ENCODE data around the gene SUGP2. TPM values are rescaled to one million over a fixed set of nuclear protein-coding genes. Genes with fewer than 3 reads are reported as not detected.

SUGP2 gene
- total RNA-seq, 4 donors from 2014 or later, result 18.6 to 57.4 (median 35.2) TPM

- Histone ChIP-seq H3K27ac (peak within 1 kb of the TSS; percentile 84 to 94 (median 91)), H3K4me3 (peak within 1 kb of the TSS; percentile 56 to 94), H3K27me3 (no peaks in the 10 kb centered on the region), H3K4me1 (peaks cover 0 to 49% (median 12%) of the 10 kb centered on the region in 3 donors), H3K9me3 (no peaks in the 10 kb centered on the region), H3K36me3 (peaks cover 0 to 14% of the 10 kb centered on the region in 2 donors)
- 0 to 3% methylated on average over 11 to 35 of the region's 77 CpGs for WGBS, 2 donors (ENCODE audit: low coverage in 1 of 2)
- peak; percentile 98 for ATAC-seq
- TF ChIP-seq POLR2AphosphoS5 (IDR thresholded peaks at IDR 0.05) (peak; percentile 50), EP300 (IDR thresholded peaks at IDR 0.05) (no peak), POLR2A (IDR thresholded peaks at IDR 0.05) (peak; percentile 53 to 60), CTCF (IDR thresholded peaks at IDR 0.05) (peak in 2 of 4 experiments; percentile 12 to 14)
Measured at GRCh38 chr19:19063183-19064097, 30.1 kb upstream of the SUGP2 start, which contains the start of gene SLC25A42. TSS of gene SLC25A42 (plus strand) at chr19:19063994. CDS start at chr19:19096125, 32,131 bp downstream.

GRCh38 chr19:19062454-19063182 is 29.3 kb upstream of the SUGP2 start:
- peaks cover 0 to 42% (median 12%) of the 10 kb centered on the region in 3 donors for H3K4me1 ChIP-seq
- H3K27me3 ChIP-seq, result no peaks in the 10 kb centered on the region
- peaks cover 0 to 22% of the 10 kb centered on the region in 2 donors for H3K36me3 ChIP-seq
- H3K27ac ChIP-seq, result peak overlapping the region; percentile 74 to 94 (median 90)
- 63 to 100% methylated on average over 1 to 3 of the region's 4 CpGs for WGBS, 2 donors (ENCODE audit: low coverage in 1 of 2)
- H3K4me3 ChIP-seq, result peak overlapping the region; percentile 50 to 94
- TF ChIP-seq POLR2AphosphoS5 (IDR thresholded peaks at IDR 0.05), result no peak
- TF ChIP-seq CTCF (IDR thresholded peaks at IDR 0.05), result no peak
- H3K9me3 ChIP-seq, result no peaks in the 10 kb centered on the region
- ATAC-seq, result no peak

GRCh38 chr19:19061506-19061905 is 28.2 kb upstream of the SUGP2 start:
- Histone ChIP-seq H3K36me3 (peaks cover 0 to 33% of the 10 kb centered on the region in 2 donors), H3K9me3 (no peaks in the 10 kb centered on the region), H3K4me3 (no peak overlapping the region), H3K27me3 (no peaks in the 10 kb centered on the region), H3K4me1 (peaks cover 0 to 31% (median 12%) of the 10 kb centered on the region in 3 donors), H3K27ac (no peak overlapping the region)
- TF ChIP-seq POLR2A (IDR thresholded peaks at IDR 0.05) (no peak), POLR2AphosphoS5 (IDR thresholded peaks at IDR 0.05) (no peak), EP300 (IDR thresholded peaks at IDR 0.05) (no peak), CTCF (IDR thresholded peaks at IDR 0.05) (no peak)
- 85 to 90% methylated on average over 2 to 4 of the region's 8 CpGs for WGBS, 2 donors (ENCODE audit: low coverage in 1 of 2)
- ATAC-seq, result no peak

- no peak overlapping the region for H3K27ac ChIP-seq
- peaks cover 0 to 17% (median 6%) of the 10 kb centered on the region in 3 donors for H3K4me1 ChIP-seq
- H3K4me3 ChIP-seq, result no peak overlapping the region
- peaks cover 0 to 46% of the 10 kb centered on the region in 2 donors for H3K36me3 ChIP-seq
- H3K9me3 ChIP-seq, result no peaks in the 10 kb centered on the region
- no peak for ATAC-seq
- TF ChIP-seq CTCF (IDR thresholded peaks at IDR 0.05) (no peak), POLR2A (IDR thresholded peaks at IDR 0.05) (no peak), POLR2AphosphoS5 (IDR thresholded peaks at IDR 0.05) (no peak), EP300 (IDR thresholded peaks at IDR 0.05) (no peak)
- H3K27me3 ChIP-seq, result no peaks in the 10 kb centered on the region
- 88% methylated on average over 11 of the region's 12 CpGs; no CpG with 5 or more reads in 1 of the 2 donors for WGBS, 2 donors (ENCODE audit: low coverage in 1 of 2)
Measured at GRCh38 chr19:19059837-19060611, 26.7 kb upstream of the SUGP2 start.
